Stromal cell of bone marrow (primary cell): Measurements from ENCODE around the gene ST3GAL6.

Experiments
- DNase-seq: peaks from one replicate; pipeline ENCODE4 v3.0.0-alpha.2; 2012; ENCODE audit warnings: low read depth

The ST3GAL6 gene

GRCh38 chr3:98777286-98777685 lies 14.1 kb downstream of the ST3GAL6 start:
- no peak for DNase-seq

- DNase-seq = peak; percentile 67
These were observed 14.7 kb downstream of the ST3GAL6 start for GRCh38 chr3:98777801-98778220.

GRCh38 chr3:98778383-98778782 lies 15.2 kb downstream of the ST3GAL6 start:
- no peak for DNase-seq

GRCh38 chr3:98778852-98779413 lies 15.8 kb downstream of the ST3GAL6 start:
- peak; percentile 94 for DNase-seq

DNA sequence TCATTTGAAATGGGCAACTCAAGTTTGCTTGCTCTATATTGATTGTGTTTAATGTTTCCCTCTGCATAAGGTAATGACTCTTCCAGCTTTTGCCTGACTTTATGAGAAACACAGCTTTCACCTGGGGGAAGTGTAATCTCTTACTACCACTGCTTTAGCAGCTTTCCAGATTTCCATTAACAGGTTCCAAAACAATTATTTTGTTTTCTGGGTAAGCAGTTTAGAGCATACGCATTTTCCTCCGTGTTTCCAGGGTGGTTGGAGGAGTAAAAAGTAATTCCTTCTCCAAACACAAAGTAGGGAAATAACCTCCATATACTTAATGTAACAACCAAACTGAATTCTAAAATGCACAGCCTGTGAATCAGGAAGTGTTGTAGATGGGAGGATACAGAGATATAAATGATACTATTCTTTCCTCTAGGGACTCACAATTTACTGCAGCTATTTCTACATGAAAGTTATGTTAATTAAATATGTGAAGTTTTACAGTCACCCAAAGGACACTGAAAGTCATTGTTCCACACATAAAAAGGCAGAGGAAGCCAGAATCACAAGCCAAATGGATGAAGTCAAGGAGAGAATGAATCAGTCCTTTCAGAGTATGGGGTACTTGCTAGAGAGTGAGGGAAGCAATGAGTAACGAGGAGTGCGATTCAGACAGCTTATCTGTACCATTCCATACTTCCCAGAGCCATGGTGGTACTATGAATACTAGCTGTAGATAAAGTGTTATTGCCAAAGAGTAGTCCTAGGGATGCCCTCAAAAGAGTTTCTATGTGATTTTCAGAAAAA lies 16.6 kb downstream of the ST3GAL6 start:
- peak; percentile 48 for DNase-seq

DNA sequence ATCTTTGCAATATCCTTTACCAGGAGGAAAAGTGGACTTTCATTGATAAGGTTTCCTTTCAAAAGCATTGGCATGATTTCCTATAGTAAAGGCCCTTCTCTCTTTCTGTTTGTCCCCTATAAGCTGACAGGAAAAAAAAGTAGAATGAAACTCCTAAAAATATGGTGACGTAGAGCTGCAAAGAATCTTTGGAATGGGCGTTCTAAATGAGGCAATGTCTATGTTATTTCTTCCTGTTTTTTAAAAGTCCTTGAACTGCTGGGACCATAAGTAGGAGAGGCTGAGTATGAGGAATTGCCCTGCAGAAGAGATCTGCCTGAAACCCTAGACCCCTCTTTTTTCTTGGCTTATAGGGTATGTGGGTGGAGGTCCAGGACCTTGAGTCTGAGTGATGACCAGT lies 17.2 kb downstream of the ST3GAL6 start:
- no peak for DNase-seq

DNA sequence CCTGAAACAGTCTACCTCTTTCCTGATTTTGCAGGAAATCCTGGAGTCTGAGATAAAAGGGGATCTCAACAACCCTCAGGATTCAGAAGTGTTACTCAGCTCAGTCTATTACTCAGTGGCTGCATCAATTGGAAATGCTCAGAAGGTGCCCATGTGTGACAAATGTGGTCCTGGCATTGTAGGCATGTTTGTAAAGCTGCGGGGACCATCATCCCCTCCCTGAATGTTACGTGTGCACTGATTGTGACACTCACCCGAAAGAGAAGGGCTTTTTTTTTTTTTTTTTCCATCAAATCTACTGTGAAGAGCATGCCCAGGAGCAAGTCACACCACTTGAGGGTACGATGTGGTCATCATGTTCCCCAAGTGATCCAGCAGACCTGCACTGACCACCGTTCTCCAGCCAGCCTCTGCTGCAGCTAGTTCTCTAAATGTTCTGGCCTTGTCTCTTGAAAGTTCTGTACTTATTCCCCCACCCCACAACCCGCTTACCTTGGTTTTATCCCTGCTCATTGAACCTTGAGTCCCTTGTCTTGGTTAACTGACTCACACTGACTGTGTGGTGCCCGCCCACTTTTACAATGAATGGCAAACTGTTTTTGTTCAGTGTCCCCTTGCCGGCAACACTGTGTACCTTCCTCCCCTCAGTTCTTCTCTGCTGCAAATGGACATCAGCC lies 19.8 kb downstream of the ST3GAL6 start:
- no peak for DNase-seq

DNA sequence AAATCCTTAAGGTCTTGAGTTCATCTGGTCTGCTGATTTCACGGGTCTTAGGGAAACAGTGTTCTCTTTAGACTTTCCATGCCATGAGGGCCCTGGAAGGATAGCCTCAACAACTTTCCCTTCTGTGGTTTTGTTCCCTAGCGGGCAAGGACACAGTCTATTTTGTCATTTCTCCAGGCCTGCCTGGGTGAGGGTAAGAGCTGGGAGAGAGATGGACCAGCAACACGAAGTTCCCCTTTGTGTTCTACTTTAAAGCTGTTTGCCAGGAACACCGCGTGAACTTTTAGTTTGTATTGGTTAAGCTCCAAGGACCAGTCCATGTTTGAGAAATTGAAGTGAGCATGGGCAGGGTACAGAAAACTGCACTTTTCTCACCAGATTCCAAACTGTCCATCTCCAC lies 20.9 kb downstream of the ST3GAL6 start:
- no peak for DNase-seq

DNA sequence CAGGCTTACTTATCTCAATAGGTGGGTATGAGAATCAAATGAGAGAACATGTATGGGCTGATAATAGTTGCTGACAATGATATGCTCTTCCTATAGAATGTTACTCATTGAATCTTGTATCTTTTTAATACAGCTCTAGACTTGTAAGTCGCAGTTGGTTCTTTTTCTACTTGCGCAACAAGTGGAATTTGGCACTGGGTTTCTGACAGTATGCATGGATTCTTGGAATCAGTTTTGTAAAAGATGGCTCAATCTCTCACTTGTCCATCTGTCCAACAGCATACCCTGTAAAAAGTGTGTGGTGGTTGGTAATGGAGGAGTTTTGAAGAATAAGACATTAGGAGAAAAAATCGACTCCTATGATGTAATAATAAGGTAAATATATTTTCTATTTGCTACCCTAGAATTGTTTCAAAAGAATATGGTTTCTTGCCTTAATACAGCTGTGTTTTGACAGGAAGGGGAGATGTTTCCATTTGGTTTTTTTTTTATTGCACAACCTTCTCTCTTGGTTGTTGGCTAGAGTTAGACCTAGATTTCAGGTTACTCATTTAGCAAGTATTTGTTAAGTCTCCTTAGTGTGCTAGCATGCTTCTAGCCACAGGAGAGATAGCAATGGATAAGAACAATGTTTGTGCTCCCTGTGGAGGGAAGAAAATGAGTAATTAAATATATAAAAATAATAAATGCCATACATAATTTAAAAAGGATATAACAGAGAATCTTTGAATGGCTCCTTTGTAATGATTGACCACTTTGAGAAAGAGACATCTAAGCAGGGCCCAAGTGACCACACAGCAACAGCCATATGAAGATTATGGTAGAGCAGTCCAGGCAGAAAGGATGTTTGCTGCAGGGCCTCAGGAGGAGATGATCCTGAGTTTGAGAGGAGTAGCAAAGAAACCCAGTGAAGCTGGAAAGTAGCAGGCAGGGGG lies 21.8 kb downstream of the ST3GAL6 start:
- DNase-seq = peak; percentile 83

DNA sequence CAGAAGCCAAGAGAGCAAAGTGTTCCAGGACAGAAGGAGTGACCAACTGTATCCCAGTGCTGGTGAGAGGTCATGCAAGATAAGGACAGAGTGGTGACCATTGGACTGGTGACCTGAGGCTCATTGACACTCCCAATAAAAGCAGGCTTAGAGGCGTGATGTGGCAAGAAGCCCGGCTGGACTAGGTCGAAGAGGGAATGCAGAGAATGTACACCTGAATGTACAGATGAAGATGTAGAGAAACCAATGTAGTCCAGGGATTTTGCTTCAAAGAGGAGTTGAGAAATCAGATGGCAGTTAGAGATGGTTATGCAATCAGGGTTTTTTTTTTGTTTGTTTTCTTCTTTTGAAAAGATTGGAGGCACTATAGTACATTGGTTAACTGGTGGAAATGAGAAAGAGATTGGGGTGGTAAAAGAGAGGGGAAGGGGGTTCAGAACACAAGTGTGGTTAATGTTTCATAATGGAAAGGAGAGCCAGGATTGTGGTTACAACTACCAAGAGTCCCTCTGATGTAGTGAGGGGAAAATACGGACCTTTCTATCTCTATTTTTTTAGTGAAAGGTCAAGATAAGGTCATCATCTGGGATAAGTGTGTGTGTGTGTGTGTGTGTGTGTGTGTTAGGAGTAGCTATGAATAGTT lies 23.3 kb downstream of the ST3GAL6 start:
- no peak for DNase-seq

GRCh38 chr3:98787181-98787580 lies 24.0 kb downstream of the ST3GAL6 start:
- DNase-seq = no peak

GRCh38 chr3:98788651-98789050 lies 25.5 kb downstream of the ST3GAL6 start:
- no peak for DNase-seq

DNA sequence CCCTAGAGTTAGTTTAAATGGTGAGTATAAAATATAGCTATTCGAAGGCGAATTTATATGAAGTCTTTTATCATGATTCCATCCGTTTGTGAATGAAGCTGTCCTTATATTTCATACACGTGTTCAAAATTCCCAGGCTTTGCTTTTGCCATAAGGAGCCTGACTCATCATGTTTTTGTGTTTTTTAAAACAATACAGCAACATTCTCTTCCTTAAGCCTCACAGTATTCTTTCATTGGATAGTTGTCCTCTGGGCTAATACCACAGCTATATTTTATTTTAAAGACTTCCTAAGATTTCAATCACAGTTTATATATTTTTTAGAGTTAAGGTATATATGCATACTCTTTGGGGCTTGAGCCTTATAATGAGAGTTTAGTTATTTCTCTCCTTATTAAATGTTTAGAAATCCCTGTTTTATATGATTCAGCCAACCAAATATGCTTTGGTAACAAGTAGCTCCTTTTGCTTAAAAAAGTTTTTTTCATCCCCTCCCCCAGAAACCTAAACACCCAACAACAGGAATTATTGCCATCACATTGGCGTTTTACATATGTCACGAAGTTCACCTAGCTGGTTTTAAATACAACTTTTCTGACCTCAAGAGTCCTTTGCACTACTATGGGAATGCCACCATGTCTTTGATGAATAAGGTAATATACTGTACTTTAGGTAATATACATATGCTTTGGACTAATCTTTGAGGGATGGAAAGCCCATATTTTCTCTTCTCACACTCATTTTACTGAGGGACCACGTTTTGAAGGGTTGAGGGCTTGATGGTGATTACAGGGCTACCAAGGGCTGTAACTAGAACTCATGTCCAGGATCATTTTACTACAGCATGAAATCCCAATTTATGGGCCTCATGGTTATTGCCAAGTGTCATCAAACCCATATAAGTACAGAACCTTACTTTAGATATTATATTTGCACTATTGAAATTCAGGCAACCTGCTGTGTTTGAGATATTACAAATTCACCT lies 28.5 kb downstream of the ST3GAL6 start:
- DNase-seq = no peak

DNA sequence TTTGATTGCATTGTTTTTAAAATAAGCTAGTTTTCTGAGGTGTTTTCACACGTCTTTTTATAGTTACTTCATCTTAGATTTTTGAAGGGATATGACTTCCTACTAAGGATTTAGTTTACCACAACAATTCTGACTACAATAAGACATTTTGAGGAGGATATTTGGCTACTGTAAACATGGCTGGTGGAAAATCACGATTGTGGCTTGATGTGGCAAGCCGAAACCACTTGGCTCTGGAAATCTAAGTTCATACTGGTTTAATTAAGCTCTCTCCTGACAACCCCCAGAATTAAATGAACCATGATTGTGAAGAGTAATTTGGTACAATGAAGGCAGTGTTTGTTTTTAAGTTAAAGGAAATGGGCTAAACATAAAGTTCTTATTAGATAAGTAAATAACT lies 30.8 kb downstream of the ST3GAL6 start:
- DNase-seq = no peak

DNA sequence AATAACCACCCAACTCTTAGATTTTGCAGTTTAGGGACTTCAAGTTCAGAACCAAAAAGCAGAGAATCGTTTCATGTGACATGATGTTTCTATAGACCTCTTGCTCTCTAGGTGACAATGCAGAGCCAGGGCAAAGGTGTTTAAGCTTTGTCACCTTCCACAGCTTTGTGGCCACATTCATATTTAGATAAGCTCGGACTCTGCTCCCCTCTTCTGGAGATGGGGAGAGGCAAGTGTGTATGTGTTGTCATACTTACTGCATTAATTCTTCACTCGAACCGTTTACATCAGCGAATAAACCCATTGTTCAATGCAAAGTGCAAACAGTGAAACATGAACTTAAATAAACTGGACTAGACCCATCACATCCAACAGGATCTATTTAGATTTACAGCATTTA lies 33.2 kb downstream of the ST3GAL6 start:
- DNase-seq = no peak

- no peak for DNase-seq
These were observed 34.8 kb downstream of the ST3GAL6 start for GRCh38 chr3:98797905-98798304.

DNA sequence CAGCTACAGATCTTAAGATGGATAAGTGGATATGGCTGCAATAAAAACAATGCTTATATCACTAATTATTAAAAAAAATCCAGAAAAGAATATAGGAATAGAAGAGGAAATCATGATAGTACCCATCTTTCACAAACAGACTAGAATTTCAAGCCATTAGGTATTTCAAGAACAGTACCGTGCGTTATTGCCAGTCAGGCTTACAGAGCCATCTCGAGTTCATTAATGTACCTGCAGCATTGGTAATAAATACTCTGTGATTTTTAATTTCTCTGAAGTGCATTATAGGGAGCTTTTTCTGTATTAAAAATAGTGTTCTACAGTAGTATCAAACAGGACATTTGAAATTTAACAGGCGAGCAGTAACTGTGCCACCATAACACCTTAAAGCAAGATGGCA lies 35.7 kb downstream of the ST3GAL6 start:
- DNase-seq = no peak

- no peak for DNase-seq
These were observed 36.3 kb downstream of the ST3GAL6 start for GRCh38 chr3:98799479-98799878.

DNA sequence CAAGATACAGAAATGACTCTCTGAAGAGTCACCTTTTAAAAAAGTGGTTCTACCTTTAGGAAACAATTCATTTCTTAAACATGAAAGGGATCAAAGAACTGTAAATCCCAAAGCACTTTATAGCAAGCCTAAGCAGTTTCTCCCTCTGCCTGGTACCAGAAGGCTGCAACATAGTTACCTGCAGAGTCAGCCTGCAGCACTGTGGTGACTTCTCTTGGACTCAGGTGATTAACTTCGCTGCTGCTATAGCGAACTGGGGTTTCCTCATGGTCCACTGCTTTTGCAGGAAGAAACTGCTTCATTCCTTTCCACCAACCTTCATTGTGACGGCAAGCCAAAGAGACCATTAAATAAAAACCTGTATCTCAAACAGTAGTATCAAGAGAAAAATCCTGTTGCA lies 37.3 kb downstream of the ST3GAL6 start:
- no peak for DNase-seq

GRCh38 chr3:98801043-98801747 lies 38.1 kb downstream of the ST3GAL6 start:
- DNase-seq = no peak
